ENCODE results near the gene DNAJA3.

Gene DNAJA3

DNA sequence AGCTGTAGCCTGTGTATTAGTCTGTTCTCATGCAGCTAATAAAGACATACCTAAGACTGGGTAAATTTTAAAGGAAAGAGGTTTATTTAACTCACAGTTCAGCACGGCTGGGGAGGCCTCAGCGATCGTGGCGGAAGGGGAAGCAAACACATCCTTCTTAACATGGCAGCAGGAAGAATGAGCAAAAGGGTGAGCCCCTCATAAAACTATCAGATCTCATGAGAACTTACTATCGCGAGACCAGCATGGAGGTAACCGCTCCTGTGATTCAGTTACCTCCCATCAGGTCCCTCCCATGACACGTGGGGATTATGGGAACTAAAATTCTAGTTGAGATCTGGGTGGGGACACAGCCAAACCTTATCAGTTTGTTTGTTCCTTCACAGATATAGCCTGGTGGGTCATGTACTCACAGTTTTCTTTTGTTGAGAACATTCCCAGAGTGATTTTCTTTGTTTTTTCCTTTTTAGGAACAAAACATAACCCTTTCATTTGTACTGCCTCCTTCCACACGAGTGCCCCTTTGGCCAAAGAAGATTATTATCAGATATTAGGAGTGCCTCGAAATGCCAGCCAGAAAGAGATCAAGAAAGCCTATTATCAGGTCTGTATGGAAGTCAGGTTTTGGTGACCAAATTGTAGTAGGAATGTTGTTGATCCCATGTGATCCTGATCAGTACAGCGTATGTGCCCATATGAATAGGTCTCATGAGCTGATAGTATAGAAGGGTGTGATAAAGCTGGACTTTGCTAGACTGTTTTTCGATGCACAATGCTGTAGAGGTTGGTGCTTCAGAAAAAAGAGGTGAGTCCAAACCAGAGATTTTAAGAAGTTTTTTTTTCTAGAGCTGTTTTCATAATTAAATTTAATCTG is 8.5 kb downstream of the DNAJA3 start:
- no peak for DNase-seq (ENCODE audit: low read depth in 3 of 3)

DNA sequence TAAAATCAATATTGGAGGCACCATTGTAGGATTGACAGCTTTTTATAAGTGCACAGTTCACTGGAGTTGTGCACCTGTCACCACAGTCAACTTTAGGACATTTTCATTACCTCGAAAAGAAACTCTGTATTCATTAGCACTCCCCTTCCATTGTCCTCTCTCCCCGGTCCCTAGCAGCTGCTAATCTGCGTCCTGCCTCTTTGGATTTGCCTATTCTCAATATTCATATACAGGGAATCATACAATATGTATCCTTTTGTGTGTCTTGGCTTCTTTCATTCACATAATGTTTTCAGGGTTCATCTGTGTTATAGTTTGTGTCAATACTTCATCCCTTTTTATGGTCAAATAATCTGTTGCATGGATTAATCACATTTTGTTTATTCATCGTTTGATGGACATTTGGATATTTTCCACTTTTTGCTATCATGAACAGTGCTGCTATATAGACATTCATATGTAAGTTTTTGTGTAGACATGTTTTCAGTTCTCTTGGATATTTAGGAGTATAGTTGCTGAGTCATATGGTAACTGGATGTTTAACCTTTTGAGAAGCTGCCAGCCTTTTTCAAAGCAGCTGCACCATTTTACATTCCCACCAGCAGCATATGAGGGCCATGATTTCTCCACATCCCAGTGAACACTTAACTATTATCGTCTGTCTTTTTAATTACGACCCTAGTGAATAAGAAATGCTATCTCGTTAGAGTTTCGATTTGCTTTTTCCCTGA is 9.8 kb downstream of the DNAJA3 start:
- no peak for DNase-seq (ENCODE audit: low read depth in 3 of 3)

DNA sequence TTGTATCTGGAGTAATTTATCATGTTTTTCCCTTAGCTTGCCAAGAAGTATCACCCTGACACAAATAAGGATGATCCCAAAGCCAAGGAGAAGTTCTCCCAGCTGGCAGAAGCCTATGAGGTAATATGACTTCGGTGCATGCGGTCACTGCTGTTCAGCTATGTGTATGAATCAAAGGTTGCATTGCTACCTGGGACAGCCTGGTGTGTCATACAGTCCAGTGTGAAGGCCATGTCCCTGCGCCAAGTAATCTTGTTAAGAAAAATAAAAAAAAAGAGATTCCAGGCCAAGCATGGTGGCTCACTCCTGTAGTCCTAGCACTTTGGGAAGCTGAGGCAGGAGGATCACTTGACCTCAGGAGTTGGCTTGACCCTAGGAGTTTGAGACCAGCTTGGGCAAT is 11.7 kb downstream of the DNAJA3 start:
- no peak for DNase-seq (ENCODE audit: low read depth in 3 of 3)

DNA sequence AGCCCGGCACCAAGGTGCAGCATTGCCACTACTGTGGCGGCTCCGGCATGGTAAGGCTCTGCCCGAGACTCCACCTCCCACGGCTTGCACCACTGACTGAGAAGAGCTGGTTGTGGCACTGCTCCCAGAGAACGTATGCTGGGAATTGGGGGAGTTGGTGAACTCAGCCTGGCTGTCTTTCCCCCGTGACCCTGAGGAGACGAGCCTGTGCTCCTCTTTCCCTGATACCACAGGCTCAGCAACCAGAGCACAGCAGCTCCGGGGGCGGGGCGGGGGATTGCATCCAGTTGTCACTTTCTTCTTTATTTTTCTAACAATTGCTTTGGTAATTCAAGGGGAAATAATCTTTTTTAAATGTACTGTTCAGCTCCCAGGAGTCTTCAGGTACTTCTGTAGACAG is 16.7 kb downstream of the DNAJA3 start:
- no peak for DNase-seq (ENCODE audit: low read depth in 3 of 3)

DNA sequence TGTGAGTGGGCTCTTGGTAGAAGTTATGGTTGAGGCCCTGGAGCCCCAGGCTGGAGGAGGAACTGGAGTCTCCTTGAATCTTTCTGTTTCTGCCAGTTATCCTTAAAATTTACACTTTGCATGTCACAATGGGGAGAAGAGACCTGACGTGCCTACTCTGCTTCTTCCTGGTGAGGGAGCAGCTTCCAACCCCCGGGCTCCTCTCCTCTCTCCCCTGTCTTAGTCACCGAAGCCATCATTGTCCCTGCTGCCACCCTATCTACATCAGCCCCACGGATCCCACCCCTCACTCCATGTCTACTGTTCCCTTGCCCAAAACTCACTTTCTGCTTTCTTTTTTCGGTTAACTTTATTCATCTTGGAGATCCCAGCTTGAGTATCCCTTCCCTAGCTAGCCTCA is 17.6 kb downstream of the DNAJA3 start:
- no peak for DNase-seq (ENCODE audit: low read depth in 3 of 3)

DNA sequence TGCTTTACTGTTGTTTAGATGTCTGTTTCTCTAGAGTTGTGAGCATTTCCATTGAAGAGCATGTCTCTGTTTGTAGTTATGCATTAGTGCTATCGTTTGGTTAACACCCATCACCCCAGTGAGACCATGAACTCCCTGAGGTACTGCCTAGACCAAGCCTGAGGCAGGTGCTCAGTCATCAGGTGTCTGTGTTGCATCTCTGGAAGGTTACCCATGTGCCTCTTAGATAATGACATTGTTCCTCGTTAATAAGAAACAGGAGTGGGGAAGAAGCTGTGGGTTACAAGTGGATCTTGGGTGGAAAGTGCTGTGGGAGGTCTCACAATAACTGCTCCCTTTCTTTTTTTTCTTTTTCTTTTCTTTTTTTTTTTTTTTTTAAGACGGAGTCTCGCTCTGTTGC is 18.3 kb downstream of the DNAJA3 start:
- no peak for DNase-seq (ENCODE audit: low read depth in 3 of 3)

DNA sequence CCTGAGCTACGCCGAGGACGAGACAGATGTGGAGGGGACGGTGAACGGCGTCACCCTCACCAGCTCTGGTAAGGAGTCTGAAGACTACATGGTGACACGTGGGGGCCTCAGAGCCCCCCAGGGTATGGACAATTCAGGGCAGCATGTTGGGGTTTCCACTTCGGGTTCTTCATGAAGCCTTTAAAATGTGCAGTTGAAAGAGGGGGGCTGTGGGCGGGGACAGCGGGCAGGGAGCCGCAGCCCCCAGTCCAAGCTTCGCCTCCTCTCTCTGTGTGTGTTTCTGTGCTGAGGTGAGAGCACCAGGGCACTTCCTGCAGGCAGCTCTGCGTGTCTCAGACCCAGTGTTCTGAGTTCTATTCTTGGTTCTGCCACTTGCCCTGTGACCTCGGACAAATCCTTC is 24.8 kb downstream of the DNAJA3 start:
- DNase-seq (ENCODE audit: low read depth in 3 of 3) = no peak

DNA sequence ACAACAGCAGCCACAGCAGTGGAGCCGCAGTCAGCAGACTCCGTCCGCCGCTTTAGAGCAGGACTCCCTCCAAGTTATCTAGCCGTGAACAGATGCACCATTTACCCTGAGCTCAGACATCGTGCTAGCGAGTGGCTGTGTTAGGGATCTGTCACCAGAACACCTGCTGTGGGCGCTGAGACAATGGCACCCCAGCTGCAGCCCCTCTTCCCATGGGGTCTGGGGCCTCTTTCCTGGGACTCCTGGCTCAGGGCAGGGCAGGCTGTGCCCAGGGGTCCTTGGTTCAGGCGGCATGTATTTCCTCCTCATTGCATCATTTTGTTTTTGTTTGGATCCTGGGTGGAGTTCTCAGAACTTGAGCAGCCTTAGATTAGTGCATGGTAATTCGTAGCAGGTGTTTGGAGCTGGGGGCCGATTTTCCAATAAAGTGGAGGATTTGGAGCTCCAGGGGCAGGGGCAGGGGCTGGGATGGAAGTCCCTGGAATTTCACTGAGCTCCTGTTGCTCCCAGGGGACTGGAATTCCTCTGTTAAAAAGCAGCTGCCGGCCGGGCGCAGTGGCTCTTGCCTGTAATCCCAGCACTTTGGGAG is 25.4 kb downstream of the DNAJA3 start:
- no peak for DNase-seq (ENCODE audit: low read depth in 3 of 3)

DNA sequence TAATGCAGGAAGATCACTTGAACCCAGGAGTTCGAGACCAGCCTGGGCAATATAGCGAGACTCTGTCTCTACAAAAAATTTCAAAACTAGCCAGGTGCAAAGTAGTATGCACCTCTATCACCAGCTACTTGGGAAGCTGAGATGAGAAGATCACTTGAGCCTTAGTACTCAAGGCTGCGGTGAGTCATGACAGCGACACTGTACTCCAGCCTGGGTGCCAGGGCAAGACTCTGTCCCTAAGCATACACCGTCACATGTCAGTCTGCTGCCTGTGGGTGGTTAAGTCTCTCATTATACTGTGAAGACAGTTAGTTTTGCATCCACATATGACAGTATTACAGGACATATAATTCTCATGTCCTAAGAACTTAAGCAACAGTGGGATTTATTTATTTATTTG is 27.0 kb downstream of the DNAJA3 start:
- DNase-seq (ENCODE audit: low read depth in 3 of 3) = no peak

DNA sequence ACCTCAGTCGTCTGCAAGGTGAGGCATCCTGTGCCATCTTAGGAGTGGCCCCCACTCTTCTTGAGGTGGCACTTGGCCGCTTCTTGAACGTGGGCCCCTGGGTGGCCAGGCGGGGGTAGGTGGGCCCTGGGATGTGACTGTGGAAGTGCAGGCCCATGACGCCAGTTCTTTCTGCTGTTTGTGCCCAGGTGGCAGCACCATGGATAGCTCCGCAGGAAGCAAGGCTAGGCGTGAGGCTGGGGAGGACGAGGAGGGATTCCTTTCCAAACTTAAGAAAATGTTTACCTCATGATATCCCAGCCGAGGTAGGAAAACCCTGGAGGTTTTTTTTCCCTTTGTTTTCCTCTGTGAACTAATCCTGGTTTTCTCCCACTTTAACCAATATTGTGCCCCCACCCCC is 29.0 kb downstream of the DNAJA3 start:
- DNase-seq (ENCODE audit: low read depth in 3 of 3) = no peak

DNA sequence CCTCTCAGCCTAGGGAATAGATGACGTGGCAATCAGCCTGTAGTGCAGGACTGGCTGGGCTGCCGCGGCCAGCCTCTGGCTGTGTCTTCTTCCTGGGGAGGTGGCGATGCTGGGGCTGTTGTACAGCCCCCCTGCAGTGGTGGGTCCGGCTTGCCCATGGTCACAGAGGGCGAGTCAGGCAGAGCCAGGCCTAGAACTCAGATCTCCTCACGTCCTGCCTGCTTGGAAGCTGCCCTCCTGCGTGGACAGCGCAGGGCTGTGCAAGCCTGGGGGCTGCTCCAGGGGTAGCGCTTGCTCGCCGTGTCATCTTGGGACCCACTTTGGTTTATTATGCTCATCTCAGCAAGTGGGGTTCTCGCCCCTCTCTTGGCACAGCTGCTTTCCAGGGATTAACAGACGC is 29.4 kb downstream of the DNAJA3 start:
- no peak for DNase-seq (ENCODE audit: low read depth in 3 of 3)

DNA sequence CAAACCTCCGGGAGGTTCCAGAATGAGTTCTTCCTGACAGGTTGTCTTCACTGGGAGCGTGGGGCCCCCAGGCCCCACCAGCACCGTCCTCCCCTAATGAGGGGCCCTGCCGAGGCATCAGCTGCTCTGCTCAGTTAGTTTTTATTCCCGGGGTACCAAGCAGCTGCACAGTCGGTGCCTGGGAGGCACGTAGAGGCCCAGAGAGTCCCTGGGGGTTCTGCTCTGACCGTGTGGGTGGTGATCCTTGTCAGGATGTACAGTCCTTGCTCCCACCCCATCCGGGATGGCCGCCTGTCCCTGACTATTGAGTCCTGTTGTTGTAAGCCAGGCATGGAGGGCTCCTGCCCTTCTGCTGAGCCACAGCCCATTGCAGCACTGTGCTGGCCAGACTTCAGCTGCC is 30.3 kb downstream of the DNAJA3 start:
- no peak for DNase-seq (ENCODE audit: low read depth in 3 of 3)

DNA sequence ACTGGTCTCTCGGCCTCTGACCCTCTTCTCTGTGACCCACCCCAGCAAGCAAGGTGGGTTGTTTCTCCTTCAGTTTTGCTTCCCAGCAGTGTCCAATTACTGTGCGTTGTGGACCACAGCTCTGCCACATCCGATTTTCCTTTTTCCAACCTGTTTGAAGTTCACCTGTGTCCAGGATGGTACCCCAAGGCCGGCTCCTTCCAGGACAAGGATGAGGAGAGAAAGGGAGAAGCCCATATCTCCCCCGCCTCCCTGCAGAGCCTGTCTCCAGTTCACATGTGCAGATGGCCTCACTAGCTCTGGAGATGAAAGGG is 35.2 kb downstream of the DNAJA3 start:
- DNase-seq (ENCODE audit: low read depth in 3 of 3) = no peak

DNA sequence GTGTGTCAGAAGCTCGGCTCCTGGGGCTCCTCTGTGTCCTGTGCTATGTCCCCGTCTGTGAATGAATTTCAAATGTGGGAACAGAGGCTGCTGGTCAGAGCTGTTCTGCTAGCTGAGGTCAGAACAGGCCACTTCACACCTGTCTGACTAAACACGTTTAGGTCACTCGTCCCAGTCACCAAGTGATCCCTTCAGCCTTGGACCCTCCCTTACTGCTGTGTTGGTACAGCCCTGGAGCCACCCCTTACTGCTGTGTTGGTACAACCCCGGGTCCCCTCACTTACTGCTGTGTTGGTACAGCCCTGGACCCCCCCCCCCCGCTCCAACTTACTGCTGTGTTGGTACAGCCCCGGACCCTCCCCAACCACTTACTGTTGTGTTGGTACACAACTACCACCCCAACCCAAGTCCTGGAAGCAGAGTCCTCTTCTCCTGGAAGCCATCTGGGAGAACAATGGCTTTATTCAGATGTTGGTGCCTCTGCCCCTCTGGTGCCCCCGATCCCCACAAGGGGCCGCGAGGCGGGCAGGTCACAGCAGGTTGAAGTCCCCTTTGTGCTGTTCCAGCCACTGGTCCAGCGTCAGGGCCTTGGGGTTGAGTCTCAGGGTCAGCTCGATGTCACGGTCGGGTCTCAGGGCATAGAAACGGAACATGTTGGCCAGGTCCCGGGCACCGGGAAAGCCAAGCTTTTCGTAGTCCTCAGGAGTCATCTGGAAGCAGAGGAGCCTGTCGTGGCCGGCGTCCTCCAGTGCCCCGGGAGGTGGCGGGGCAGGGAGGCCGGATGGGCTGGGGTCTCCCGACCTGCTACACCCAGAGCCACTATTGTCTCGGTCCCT is 35.8 kb downstream of the DNAJA3 start:
- no peak for DNase-seq (ENCODE audit: low read depth in 3 of 3)

DNA sequence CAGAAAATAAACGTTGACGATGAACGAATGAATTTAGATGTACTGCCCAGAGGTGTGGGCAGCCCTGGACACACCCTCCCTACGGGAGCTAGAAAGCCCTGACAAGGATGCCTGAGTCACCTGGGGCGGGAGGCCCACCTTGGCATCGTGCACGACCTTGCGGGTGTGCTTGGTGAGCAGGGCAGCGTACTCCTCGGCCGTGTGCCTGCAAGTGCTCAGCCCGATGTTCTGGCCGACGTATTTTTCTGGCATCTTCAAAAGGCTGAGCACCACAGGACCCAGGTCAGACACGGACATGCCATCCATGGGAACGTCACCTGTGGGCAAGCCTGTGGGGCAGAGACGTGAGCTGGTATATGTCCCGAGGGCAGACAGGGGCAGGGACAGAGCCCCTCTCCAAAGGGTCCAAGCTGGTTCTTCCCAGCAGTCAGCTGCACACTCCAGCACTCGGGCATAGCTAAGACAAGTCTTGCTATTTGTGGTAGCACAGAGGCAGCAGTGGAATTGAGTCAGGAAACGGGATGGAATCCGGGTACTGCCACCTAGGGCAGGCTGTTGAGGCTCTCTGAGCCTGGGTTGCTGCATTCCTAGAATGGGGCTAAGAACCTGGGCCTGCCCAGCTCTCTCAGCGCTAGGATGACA is 38.0 kb downstream of the DNAJA3 start:
- no peak for DNase-seq (ENCODE audit: low read depth in 3 of 3)

DNA sequence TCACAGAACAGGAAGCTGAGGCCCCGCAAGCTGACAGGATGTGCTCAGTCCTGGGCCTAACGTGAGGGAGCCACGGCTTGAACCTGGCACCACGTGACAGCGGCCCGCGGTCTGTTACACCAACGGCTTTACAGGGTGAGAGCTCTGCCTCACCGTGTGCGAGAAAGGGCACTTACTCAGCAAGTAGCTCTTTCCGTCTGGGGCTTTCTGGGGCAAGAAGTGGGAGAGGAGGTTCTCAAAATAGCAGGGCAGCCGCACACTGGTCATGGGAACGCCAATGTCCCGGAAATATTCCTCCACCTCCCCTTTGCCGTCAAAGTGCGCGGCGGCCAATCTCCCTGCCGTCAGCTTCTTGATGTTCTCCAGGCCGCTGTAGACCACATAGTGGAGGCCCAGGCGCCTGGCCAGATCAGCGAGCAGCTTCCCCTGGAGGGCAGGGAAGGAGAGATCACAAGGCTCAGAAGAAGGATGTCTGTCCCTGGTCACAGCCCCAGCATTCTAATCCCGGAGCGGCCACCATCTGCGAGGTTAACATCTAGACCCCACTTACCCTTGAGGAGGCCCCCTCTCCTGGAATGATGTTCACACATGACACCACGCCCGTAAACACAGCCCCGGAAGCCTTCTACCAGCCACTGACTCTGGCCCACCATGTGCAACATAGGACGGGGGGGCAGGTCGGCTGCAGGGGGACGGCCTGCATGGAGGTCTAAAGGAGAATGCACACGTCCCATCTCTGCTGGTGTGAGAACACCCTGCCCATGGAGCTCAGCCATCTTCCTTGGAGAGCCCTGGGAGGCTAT is 40.5 kb downstream of the DNAJA3 start:
- DNase-seq (ENCODE audit: low read depth in 3 of 3) = peak in 2 of 3 experiments; percentile 16 to 39

DNA sequence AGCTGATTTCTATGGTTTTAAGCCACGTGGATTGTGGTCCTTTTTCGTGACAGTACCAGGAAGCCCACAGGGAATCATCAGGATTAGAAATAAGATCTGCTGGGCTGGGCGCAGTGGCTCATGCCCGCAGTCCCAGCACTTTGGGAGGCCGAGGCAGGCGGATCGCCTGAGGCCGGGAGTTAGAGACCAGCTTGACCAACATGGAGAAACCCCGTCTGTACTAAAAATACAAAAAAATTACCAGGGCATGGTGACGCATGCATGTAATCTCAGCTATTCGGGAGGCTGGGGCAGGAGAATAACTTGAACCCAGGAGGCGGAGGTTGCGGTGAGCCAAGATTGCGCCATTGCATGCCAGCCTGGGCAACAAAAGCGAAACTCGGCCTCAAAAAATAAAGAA is 42.2 kb downstream of the DNAJA3 start:
- no peak for DNase-seq (ENCODE audit: low read depth in 3 of 3)

DNA sequence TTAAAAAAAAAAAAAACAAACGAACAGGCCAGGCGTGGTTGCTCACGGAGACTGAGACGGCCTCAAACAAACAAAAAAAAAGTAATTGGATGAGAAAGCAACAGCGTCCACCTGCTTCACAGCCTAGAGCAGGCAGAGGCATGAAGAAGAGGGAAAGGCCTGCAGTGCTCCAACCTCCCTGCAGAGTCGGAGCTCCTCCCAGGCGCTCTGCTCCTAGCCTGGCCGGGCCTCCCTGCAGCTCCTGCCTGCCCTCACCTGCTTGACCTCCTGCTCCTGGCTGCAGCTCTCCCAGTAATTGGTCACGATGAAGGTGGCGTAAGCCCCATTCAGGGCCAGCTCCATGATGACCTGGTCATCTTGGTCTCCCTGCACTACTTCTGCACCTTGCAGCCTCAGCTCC is 43.3 kb downstream of the DNAJA3 start:
- DNase-seq (ENCODE audit: low read depth in 3 of 3) = no peak

DNA sequence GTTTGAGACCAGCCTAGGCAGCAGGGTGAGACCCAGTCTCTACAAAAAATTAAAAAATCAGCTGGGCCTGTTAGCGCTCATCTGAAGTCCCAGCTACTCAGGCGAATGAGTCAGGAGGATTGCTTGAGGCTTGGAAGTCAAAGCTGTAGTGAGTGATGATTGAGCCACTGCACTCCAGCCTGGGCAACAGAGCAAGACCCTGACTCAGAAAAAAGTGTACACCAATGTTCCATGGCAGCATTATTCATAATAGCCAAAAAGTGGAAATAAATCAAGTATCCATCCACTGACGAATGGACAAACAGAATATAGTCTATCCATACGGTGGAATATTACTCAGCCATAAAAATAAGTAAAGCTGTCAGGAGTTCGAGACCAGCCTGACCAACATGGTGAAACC is 46.2 kb downstream of the DNAJA3 start:
- DNase-seq (ENCODE audit: low read depth in 3 of 3) = no peak

DNA sequence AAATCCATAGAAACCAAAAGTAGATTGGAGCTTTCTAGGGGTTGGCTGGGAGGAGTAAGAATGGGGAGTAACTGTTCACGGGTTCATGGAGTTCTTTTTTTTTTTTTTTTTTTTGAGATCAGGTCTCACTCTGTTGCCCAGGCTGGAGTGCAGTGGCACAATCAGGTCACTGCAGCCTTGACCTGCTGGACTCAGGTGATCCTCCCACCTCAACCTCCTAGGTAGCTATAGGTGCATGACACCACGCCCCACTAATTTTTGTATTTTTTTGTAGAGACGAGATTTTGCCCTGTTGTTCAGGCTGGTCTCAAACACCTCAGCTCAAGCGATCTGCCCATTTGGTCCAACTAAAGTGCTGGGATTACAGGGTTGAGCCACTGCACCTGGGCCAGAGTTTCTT is 47.2 kb downstream of the DNAJA3 start:
- no peak for DNase-seq (ENCODE audit: low read depth in 3 of 3)

Measured in stimulated activated CD4-positive, alpha-beta T cell treated with anti-CD3 and anti-CD28 coated beads, TNF-alpha, amount 100 ng/mL, for 4 hours (primary cell).